Endothelial cell of umbilical vein (primary cell): Measurements from ENCODE around the gene KLHL5. TPM values are rescaled to one million over a fixed set of nuclear protein-coding genes. Genes with fewer than 3 reads are reported as not detected.

Source experiments
- BruUV-seq: library from RNA; stranded (reverse); fragments of 400-500 nt; replicated peaks from 2 replicates; lab custom pipeline; 2021; lab: Mats Ljungman, UMichigan
- CTCF ChIA-PET: fragments of 300-600, 350-600 bp; sonication (Branson Sonifier 250); formaldehyde crosslinking; loops from one replicate; lab custom pipeline; 2021; ENCODE audit warnings: antibody characterized with exemption, inconsistent platforms; lab: Charles Lee
- POLR2A ChIA-PET: fragments of 300-600, 350-600 bp; sonication (Branson Sonifier 250); formaldehyde crosslinking; loops from one replicate; lab custom pipeline; 2021; ENCODE audit warnings: antibody characterized with exemption, inconsistent platforms; lab: Charles Lee
- DNase-seq: peaks from one replicate; pipeline ENCODE4 v3.0.0-alpha.2; 2011; ENCODE audit warnings: low read depth, low spot score
- FAIRE-seq: peaks from 2 replicates; lab custom pipeline; 2011; peaks lifted over from hg19 to GRCh38; lab: Jason Lieb, UNC
- H2AFZ ChIP-seq: 2 replicates; pipeline ENCODE4 v1.6.0; 2012; ENCODE audit warnings: low read depth, low read length, control low read depth, inconsistent platforms
- H3K27ac ChIP-seq: 2 replicates; pipeline ENCODE4 v1.5.1; 2011; ENCODE audit warnings: low read depth, mild to moderate bottlenecking, control low read depth, low read length, moderate library complexity; ENCODE audit not compliant: insufficient read depth
- H3K27me3 ChIP-seq, 2 experiments: 2 replicates each; pipeline versions ENCODE4 v1.6.0 to v1.6.1; 2011; ENCODE audit warnings: low read length in 2 of 2, mixed read lengths in 1 of 2; ENCODE audit not compliant: control insufficient read depth in 2 of 2, insufficient read depth in 2 of 2
- H3K36me3 ChIP-seq, 2 experiments: 2 replicates in 1 of 2; 3 replicates in 1 of 2; pipeline ENCODE4 v1.5.1; 2011; ENCODE audit warnings: low read length in 2 of 2, mild to moderate bottlenecking in 1 of 2, moderate library complexity in 1 of 2; ENCODE audit not compliant: control insufficient read depth in 2 of 2, insufficient read depth in 2 of 2; ENCODE audit errors: extremely low read depth in 1 of 2
- H3K4me1 ChIP-seq: 3 replicates; pipeline ENCODE4 v1.5.1; 2011; ENCODE audit warnings: mild to moderate bottlenecking, low read length; ENCODE audit not compliant: control insufficient read depth, insufficient read depth; ENCODE audit errors: extremely low read depth
- H3K4me2 ChIP-seq: 2 replicates; pipeline ENCODE4 v1.6.1; 2011; ENCODE audit warnings: low read length, control low read depth, mixed read lengths; ENCODE audit not compliant: insufficient read depth
- H3K4me3 ChIP-seq, 3 experiments: fragments of 200-600 bp in 1 of 3; sonication (generic), shearing (Covaris generic) in 1 of 3; replicated peaks in 1 of 3; 2 replicates each; pipeline ENCODE4 v1.5.1; 2011 to 2016; ENCODE audit warnings: control low read depth in 3 of 3, low read length in 3 of 3, mild to moderate bottlenecking in 2 of 3, inconsistent platforms in 1 of 3, low read depth in 1 of 3, moderate library complexity in 1 of 3; ENCODE audit not compliant: insufficient read depth in 1 of 3
- H3K79me2 ChIP-seq: 2 replicates; pipeline ENCODE4 v1.6.0; 2012; ENCODE audit warnings: low read length, inconsistent platforms; ENCODE audit not compliant: control insufficient read depth, insufficient read depth
- H3K9ac ChIP-seq: replicated peaks from 2 replicates; pipeline ENCODE3; 2011; ENCODE audit warnings: low read length, control low read depth; ENCODE audit not compliant: insufficient read depth; ENCODE audit errors: extremely low read depth
- H3K9me1 ChIP-seq: replicated peaks from 3 replicates; pipeline ENCODE4 v1.6.0; 2011; ENCODE audit warnings: mild to moderate bottlenecking, low read length; ENCODE audit not compliant: control insufficient read depth, insufficient read depth; ENCODE audit errors: extremely low read depth
- H3K9me3 ChIP-seq: replicated peaks from 2 replicates; pipeline ENCODE4 v1.5.1; 2012; ENCODE audit warnings: low read length, inconsistent platforms; ENCODE audit not compliant: control insufficient read depth, insufficient read depth
- H4K20me1 ChIP-seq: replicated peaks from 2 replicates; pipeline ENCODE3; 2011; ENCODE audit warnings: mild to moderate bottlenecking, low read length; ENCODE audit not compliant: control insufficient read depth, insufficient read depth; ENCODE audit errors: extremely low read depth
- CTCF ChIP-seq, 2 donors: IDR thresholded peaks; 1 replicate in 1 of 2; 2 replicates in 1 of 2; pipeline ENCODE4 v1.5.1; 2011; ENCODE audit warnings: low read length in 2 of 2, mild to moderate bottlenecking in 2 of 2, moderate library complexity in 2 of 2, control low read depth in 1 of 2, inconsistent platforms in 1 of 2, low read depth in 1 of 2; ENCODE audit not compliant: insufficient read depth in 1 of 2; ENCODE audit errors: extremely low read depth in 1 of 2
- EZH2 ChIP-seq: IDR thresholded peaks from 2 replicates; pipeline ENCODE4 v1.6.1; 2012; ENCODE audit warnings: borderline replicate concordance, low read depth, mild to moderate bottlenecking, moderate library complexity, low read length, inconsistent platforms; ENCODE audit not compliant: severe bottlenecking
- FOS ChIP-seq: IDR thresholded peaks from 2 replicates; pipeline ENCODE4 v1.6.1; 2011; ENCODE audit warnings: mild to moderate bottlenecking, low read length, moderate library complexity, borderline replicate concordance; ENCODE audit not compliant: insufficient read depth
- GATA2 ChIP-seq: IDR thresholded peaks from 2 replicates; pipeline ENCODE4 v1.7.0; 2011; ENCODE audit warnings: low read depth, mild to moderate bottlenecking, moderate library complexity, mixed read lengths, low read length; ENCODE audit not compliant: insufficient read length, insufficient read depth
- JUN ChIP-seq: IDR thresholded peaks from 2 replicates; pipeline ENCODE4 v1.6.1; 2011; ENCODE audit warnings: borderline replicate concordance, low read depth; ENCODE audit not compliant: insufficient read length, insufficient read depth
- MYC ChIP-seq: IDR thresholded peaks from one replicate; pipeline ENCODE4 v1.6.1; 2011; ENCODE audit warnings: mild to moderate bottlenecking, low read depth, low read length
- POLR2A ChIP-seq: IDR thresholded peaks from 2 replicates; pipeline ENCODE4 v1.6.1; 2012; ENCODE audit warnings: low read depth, mild to moderate bottlenecking, control low read depth, low read length
- POLR2AphosphoS5 ChIP-seq: IDR thresholded peaks from 2 replicates; pipeline ENCODE4 v1.6.1; 2012; ENCODE audit warnings: low read depth, mild to moderate bottlenecking, control low read depth, low read length, moderate library complexity; ENCODE audit not compliant: insufficient read depth
- dilution Hi-C: fragments of 300-500 bp; cut with MboI; formaldehyde crosslinking; loops from one replicate; pipeline ENCODE4 v1.15.0; 2019; ENCODE audit warnings: low sequenced_read_pairs; ENCODE audit not compliant: extremely low pct_ligation_motif_present
- intact Hi-C: fragments of 100-400 bp; cut with micrococcal nuclease; formaldehyde crosslinking; loops from one replicate; pipeline ENCODE4 v1.10.0; 2022
- polyA plus RNA-seq, 4 experiments: library from polyadenylated mRNA; depleted of rRNA in 3 of 4; stranded (reverse) in 3 of 4; unstranded in 1 of 4; fragments of >200 nt; gene quantifications; 2 replicates each; pipeline versions ENCODE4 v1.2.1 to v1.2.3, GENCODE V29; 2011 to 2012; ENCODE audit warnings: missing spikeins in 1 of 4
- total RNA-seq: library from RNA; stranded (reverse); gene quantifications from 2 replicates; pipeline ENCODE4 v1.2.3, GENCODE V29; 2021
- TF ChIP-seq, protein P1 (sequence below): IDR thresholded peaks from 2 replicates; pipeline ENCODE4 v1.6.1; 2011; ENCODE audit not compliant: insufficient read depth, insufficient read length

Gene KLHL5
- total and polyA plus RNA-seq, 2 donors (not counting 3 experiments of a cell fraction or from before 2014, with no cell fraction given) = 32.2 to 54.6 TPM

GRCh38 chr4:39166177-39166576, 104.1 kb downstream of the KLHL5 start:
- Histone ChIP-seq H3K9me1 (no peaks in the 10 kb centered on the region), H3K4me3 (no peak overlapping the region), H3K4me1 (no peaks in the 10 kb centered on the region), H3K9ac (no peak overlapping the region), H4K20me1 (no peaks in the 10 kb centered on the region), H3K9me3 (no peaks in the 10 kb centered on the region), H2AFZ (no peak overlapping the region), H3K27ac (no peak overlapping the region), H3K36me3 (no peaks in the 10 kb centered on the region), H3K27me3 (peaks cover 3 to 7% of the 10 kb centered on the region in 2 experiments), H3K79me2 (no peaks in the 10 kb centered on the region), H3K4me2 (no peak overlapping the region)
- TF ChIP-seq MYC (no peak), FOS (no peak), POLR2A (no peak), CTCF (IDR thresholded peaks at IDR 0.05; ENCODE audit: extremely low read depth in 1 of 2, insufficient read depth in 1 of 2, low read depth in 1 of 2, low read length in 2 of 2) (no peak)
- FAIRE-seq (no peak), DNase-seq (no peak)
- POLR2A ChIA-PET = no interaction called here
- no TSS peak for BruUV-seq
- CTCF ChIA-PET = interaction anchor here (1.3 to 1.4 kb wide), 2 partner anchors 11 to 16 kb away, joined by 3 to 5 read pairs; no protein-coding TSS in a partner anchor
- intact Hi-C loops = no loop called here
- dilution Hi-C loops = no loop called here

DNA sequence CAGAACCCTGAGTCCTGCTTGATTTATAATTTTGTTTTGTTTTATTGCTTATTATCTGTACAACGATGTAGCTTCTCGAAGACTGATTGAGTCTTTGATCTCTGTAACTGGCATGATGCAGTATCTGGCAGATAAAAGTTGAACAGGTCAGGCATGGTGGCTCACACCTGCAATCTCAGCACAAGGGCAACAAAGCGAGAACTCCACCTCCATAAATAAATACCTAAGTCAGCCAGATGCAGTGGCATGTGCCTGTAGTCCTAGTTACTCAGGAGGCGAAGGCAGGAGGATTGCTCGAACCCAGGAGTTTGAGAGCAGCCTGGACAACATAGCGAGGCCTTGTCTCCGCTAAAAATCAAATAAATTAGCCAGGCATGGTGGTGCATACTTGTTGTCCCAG, 104.6 kb downstream of the KLHL5 start:
- no peak overlapping the region for H3K9ac ChIP-seq
- DNase-seq = no peak
- no peaks in the 10 kb centered on the region for H4K20me1 ChIP-seq
- FAIRE-seq = peak; percentile 12
- H2AFZ ChIP-seq = no peak overlapping the region
- dilution Hi-C loops (no loop called here), intact Hi-C loops (no loop called here)
- no peak overlapping the region for H3K4me3 ChIP-seq
- no peaks in the 10 kb centered on the region for H3K36me3 ChIP-seq
- ChIA-PET POLR2A (no interaction called here), CTCF (interaction anchor here (1.1 to 1.4 kb wide), 2 partner anchors 11 to 32 kb away, joined by 3 read pairs; no protein-coding TSS in a partner anchor)
- H3K27me3 ChIP-seq = peaks cover 3 to 7% of the 10 kb centered on the region in 2 experiments
- TF ChIP-seq GATA2 (no peak), FOS (no peak), JUN (no peak), POLR2AphosphoS5 (no peak), CTCF (IDR thresholded peaks at IDR 0.05; ENCODE audit: extremely low read depth in 1 of 2, insufficient read depth in 1 of 2, low read depth in 1 of 2, low read length in 2 of 2) (no peak), MYC (no peak), EZH2 (no peak), POLR2A (no peak)
- TF ChIP-seq, protein P1, sequence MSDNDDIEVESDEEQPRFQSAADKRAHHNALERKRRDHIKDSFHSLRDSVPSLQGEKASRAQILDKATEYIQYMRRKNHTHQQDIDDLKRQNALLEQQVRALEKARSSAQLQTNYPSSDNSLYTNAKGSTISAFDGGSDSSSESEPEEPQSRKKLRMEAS = no peak
- H3K4me1 ChIP-seq = no peaks in the 10 kb centered on the region
- no peak overlapping the region for H3K27ac ChIP-seq
- H3K9me3 ChIP-seq = no peaks in the 10 kb centered on the region
- BruUV-seq = no TSS peak
- H3K79me2 ChIP-seq = no peaks in the 10 kb centered on the region
- no peak overlapping the region for H3K4me2 ChIP-seq
- no peaks in the 10 kb centered on the region for H3K9me1 ChIP-seq
